Cardiac fibroblast (primary cell): ENCODE measurements around the gene BCL11B.

Source experiments
- DNase-seq, 2 donors: peaks; one replicate each; pipeline versions ENCODE4 v3.0.0 to v3.0.0-alpha.2; 2010; ENCODE audit warnings: low read depth in 2 of 2
- H3K4me3 ChIP-seq, 2 donors: replicated peaks in 1 of 2; 1 replicate in 1 of 2; 2 replicates in 1 of 2; pipeline ENCODE4 v1.5.1; 2011; ENCODE audit warnings: low read depth in 2 of 2, low read length in 2 of 2, mild to moderate bottlenecking in 2 of 2, moderate library complexity in 1 of 2
- TF ChIP-seq, protein P1 (sequence below): IDR thresholded peaks from one replicate; pipeline ENCODE4 v1.5.1; 2011; ENCODE audit warnings: low read depth, mild to moderate bottlenecking, low read length, inconsistent platforms

Gene BCL11B

DNA sequence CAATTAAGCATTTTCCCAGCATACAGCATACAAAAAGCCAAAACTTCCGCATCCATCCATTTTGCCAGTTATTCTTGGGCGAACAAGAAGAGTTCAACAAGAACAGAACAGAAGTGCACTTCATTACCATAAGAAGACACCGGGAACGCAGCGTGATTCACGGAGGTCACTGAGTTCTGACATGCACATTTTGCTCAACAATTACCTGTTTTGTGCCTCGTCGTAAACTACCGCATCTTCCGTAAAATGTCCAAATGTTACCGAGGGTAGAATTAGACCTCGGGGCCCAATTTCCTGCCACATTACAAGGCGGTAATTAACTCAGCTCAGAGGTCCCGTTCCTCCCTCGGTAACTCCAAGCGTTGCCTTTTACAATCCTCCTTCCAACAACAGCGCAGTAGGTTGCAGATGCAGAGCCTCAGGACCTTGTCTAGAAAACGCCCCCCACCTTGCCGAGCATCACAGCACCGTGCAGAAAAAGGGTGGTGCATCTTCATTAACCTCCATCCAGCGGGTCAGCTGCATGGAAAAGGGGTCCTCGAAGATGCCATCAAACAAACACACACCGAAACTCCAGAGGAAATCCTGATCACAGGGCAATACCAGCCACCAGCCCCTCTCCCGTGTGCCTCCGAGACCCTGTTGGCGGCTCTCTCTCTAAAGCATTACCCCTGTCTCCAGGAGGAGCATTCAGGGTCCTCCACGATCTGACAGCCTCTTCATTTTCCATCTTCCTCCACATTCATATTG lies 125.2 kb downstream of the BCL11B start:
- DNase-seq = no peak
- TF ChIP-seq, protein P1, sequence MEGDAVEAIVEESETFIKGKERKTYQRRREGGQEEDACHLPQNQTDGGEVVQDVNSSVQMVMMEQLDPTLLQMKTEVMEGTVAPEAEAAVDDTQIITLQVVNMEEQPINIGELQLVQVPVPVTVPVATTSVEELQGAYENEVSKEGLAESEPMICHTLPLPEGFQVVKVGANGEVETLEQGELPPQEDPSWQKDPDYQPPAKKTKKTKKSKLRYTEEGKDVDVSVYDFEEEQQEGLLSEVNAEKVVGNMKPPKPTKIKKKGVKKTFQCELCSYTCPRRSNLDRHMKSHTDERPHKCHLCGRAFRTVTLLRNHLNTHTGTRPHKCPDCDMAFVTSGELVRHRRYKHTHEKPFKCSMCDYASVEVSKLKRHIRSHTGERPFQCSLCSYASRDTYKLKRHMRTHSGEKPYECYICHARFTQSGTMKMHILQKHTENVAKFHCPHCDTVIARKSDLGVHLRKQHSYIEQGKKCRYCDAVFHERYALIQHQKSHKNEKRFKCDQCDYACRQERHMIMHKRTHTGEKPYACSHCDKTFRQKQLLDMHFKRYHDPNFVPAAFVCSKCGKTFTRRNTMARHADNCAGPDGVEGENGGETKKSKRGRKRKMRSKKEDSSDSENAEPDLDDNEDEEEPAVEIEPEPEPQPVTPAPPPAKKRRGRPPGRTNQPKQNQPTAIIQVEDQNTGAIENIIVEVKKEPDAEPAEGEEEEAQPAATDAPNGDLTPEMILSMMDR = no peak
- H3K4me3 ChIP-seq = no peak overlapping the region

DNA sequence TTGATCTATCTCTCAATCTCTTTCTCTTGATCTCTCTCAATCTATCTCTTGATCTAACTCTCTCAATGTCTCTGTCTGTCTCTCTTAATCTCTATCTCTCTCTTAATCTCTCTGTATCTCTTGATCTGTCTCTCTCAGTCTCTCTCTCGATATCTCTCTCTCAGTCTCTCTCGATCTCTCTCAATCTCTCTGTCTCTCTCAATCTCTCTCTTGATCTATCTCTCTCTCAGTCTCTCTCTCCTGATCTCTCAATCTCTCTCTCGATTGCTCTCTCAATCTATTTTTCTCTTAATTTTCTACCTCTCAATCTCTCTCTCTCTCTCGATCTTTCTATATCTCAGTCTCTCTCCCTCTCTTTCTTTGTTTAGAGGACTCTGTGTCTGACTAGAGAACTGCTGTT lies 126.7 kb downstream of the BCL11B start:
- no peak for DNase-seq
- TF ChIP-seq, protein P1 = no peak
- H3K4me3 ChIP-seq = no peak overlapping the region

- TF ChIP-seq, protein P1 = no peak
- no peak for DNase-seq
- no peak overlapping the region for H3K4me3 ChIP-seq
Observed at GRCh38 chr14:99143793-99144192, 128.2 kb downstream of the BCL11B start.

- DNase-seq = no peak
- TF ChIP-seq, protein P1 = no peak
- H3K4me3 ChIP-seq = no peak overlapping the region
Observed at GRCh38 chr14:99143126-99143525, 128.9 kb downstream of the BCL11B start.

DNA sequence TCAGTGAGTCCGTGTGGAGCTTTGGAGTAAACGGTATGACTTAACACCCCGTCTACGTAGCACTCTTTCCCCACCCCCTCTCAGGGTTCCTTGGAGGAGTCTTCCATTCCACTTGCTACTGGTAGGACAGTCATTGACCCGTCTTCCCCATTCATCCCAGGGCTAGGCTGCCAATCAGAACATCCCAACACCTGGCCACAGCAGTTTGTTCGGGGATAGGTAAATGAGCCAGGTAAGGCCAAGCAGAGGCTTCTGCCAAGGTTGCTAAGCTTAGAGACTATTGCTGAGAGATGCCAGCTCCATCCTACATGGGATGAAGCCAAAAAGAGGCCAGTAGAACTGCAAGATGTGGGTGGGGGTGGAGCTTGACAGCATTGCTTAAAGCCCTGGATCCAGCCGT lies 130.8 kb downstream of the BCL11B start:
- no peak for DNase-seq
- TF ChIP-seq, protein P1 = no peak
- H3K4me3 ChIP-seq = no peak overlapping the region

DNA sequence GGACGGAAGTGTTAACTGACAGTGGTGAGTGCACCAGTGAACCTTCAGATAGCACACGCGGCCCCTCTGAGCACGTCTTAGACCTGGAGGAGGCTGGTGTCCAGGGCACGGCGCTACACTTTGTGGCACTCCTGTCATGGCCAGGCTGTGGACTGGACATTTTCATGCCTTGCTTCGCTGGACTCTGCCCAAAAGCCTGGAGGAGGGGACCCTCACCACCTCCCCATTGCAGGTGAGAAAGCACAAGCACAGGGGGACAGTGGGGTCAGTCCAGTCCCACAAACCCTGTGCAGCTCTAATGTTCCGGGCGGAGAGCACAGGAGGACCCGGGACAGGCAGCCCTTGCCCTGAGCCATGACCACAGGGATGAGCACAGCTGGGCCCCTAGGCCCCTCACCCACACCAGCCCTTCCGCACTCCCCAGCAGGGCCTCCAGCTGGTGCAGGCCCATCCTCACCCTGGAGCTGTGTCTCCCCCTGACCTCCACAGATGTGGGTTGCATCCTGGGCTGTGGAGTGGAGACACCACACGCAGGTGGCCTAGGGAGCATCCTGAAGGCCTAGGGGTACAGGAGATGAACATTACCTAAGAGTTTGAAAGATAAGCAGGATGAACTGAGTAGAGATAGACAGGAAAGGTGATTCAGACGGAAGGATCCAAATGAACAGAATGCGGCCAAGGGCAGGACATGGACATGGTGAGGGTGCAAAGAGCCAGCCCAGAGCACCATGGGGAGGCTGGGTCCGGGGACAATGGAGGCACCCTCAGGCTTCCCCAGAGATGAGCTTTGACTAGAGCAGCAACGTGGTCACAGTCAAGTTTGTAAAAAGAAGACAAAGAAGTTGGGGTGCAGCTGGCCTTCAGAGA lies 132.8 kb downstream of the BCL11B start:
- H3K4me3 ChIP-seq = no peak overlapping the region
- no peak for DNase-seq
- TF ChIP-seq, protein P1 = no peak
